ENCODE results near the gene SV2A.
A peak's percentile ranks its signal among the peaks of the same experiment; 100 is the strongest.
"Not testable (repeated sequence)": the region's sequence is repeated elsewhere in the genome, so short reads cannot be mapped to it uniquely, and the experiment has no call there.

Gene SV2A

GRCh38 chr1:149903836-149904491 is 13.7 kb downstream of the SV2A start:
- Histone ChIP-seq H3K27ac (ENCODE audit: low read length) (no peak overlapping the region), H3K9me3 (ENCODE audit: control insufficient read depth, low read depth, low read length) (no peaks in the 10 kb centered on the region), H3K4me1 (ENCODE audit: control insufficient read depth, low read depth, low read length) (peaks cover 2% of the 10 kb centered on the region), H3K27me3 (ENCODE audit: control insufficient read depth, insufficient read depth, low read length) (peaks cover 7% of the 10 kb centered on the region), H3K4me3 (ENCODE audit: low read length) (no peak overlapping the region), H3K9ac (ENCODE audit: low read length) (no peak overlapping the region), H3K36me3 (ENCODE audit: control insufficient read depth, low read depth, low read length) (peaks cover 18% of the 10 kb centered on the region)

GRCh38 chr1:149899460-149900284 is 18.0 kb downstream of the SV2A start, which contains the start of gene BOLA1:
TSS of gene BOLA1 (plus strand) at chr1:149899568. CDS start at chr1:149900060, 492 bp downstream.
- H3K4me3 ChIP-seq (ENCODE audit: low read length), result peak within 1 kb of the TSS; percentile 86
- H3K4me1 ChIP-seq (ENCODE audit: control insufficient read depth, low read depth, low read length), result peaks cover 3% of the 10 kb centered on the region
- H3K9ac ChIP-seq (ENCODE audit: low read length), result peak within 1 kb of the TSS; percentile 86
- H3K9me3 ChIP-seq (ENCODE audit: control insufficient read depth, low read depth, low read length), result no peaks in the 10 kb centered on the region
- H3K36me3 ChIP-seq (ENCODE audit: control insufficient read depth, low read depth, low read length), result no peaks in the 10 kb centered on the region
- H3K27ac ChIP-seq (ENCODE audit: low read length), result peak within 1 kb of the TSS; percentile 85
- peaks cover 7% of the 10 kb centered on the region for H3K27me3 ChIP-seq (ENCODE audit: control insufficient read depth, insufficient read depth, low read length)

GRCh38 chr1:149896575-149896974 is 21.1 kb downstream of the SV2A start:
- H3K27me3 ChIP-seq (ENCODE audit: control insufficient read depth, insufficient read depth, low read length), result peaks cover 7% of the 10 kb centered on the region
- H3K9ac ChIP-seq (ENCODE audit: low read length), result no peak overlapping the region

GRCh38 chr1:149888999-149889289 is 28.7 kb downstream of the SV2A start:
- Histone ChIP-seq H3K36me3 (ENCODE audit: control insufficient read depth, low read depth, low read length) (no peaks in the 10 kb centered on the region), H3K9ac (ENCODE audit: low read length) (peak overlapping the region; percentile 98), H3K4me1 (ENCODE audit: control insufficient read depth, low read depth, low read length) (peaks cover 17% of the 10 kb centered on the region)

More at GRCh38 chr1:149896575-149896974, 21.1 kb downstream of the SV2A start:
- H3K4me3 ChIP-seq (ENCODE audit: low read length), result no peak overlapping the region
- no peaks in the 10 kb centered on the region for H3K36me3 ChIP-seq (ENCODE audit: control insufficient read depth, low read depth, low read length)
- peaks cover 3% of the 10 kb centered on the region for H3K4me1 ChIP-seq (ENCODE audit: control insufficient read depth, low read depth, low read length)
- no peaks in the 10 kb centered on the region for H3K9me3 ChIP-seq (ENCODE audit: control insufficient read depth, low read depth, low read length)
- H3K27ac ChIP-seq (ENCODE audit: low read length), result no peak overlapping the region

GRCh38 chr1:149888247-149888998 is 29.2 kb downstream of the SV2A start:
- Histone ChIP-seq H3K27ac (ENCODE audit: low read length) (peak overlapping the region; percentile 98), H3K36me3 (ENCODE audit: control insufficient read depth, low read depth, low read length) (no peaks in the 10 kb centered on the region), H3K9ac (ENCODE audit: low read length) (peak overlapping the region; percentile 98), H3K4me3 (ENCODE audit: low read length) (peak overlapping the region; percentile 98), H3K27me3 (ENCODE audit: control insufficient read depth, insufficient read depth, low read length) (no peaks in the 10 kb centered on the region), H3K9me3 (ENCODE audit: control insufficient read depth, low read depth, low read length) (no peaks in the 10 kb centered on the region), H3K4me1 (ENCODE audit: control insufficient read depth, low read depth, low read length) (peaks cover 17% of the 10 kb centered on the region)

More at GRCh38 chr1:149888999-149889289, 28.7 kb downstream of the SV2A start:
- H3K27ac ChIP-seq (ENCODE audit: low read length), result peak overlapping the region; percentile 98
- H3K27me3 ChIP-seq (ENCODE audit: control insufficient read depth, insufficient read depth, low read length), result no peaks in the 10 kb centered on the region
- peak overlapping the region; percentile 98 for H3K4me3 ChIP-seq (ENCODE audit: low read length)
- H3K9me3 ChIP-seq (ENCODE audit: control insufficient read depth, low read depth, low read length), result no peaks in the 10 kb centered on the region

GRCh38 chr1:149887456-149888246 is 30.0 kb downstream of the SV2A start:
- no peaks in the 10 kb centered on the region for H3K36me3 ChIP-seq (ENCODE audit: control insufficient read depth, low read depth, low read length)
- H3K27me3 ChIP-seq (ENCODE audit: control insufficient read depth, insufficient read depth, low read length), result no peaks in the 10 kb centered on the region
- H3K9ac ChIP-seq (ENCODE audit: low read length), result peak overlapping the region; percentile 98
- no peaks in the 10 kb centered on the region for H3K9me3 ChIP-seq (ENCODE audit: control insufficient read depth, low read depth, low read length)
- peak overlapping the region; percentile 98 for H3K4me3 ChIP-seq (ENCODE audit: low read length)
- H3K4me1 ChIP-seq (ENCODE audit: control insufficient read depth, low read depth, low read length), result peaks cover 17% of the 10 kb centered on the region
- H3K27ac ChIP-seq (ENCODE audit: low read length), result peak overlapping the region; percentile 98

GRCh38 chr1:149887196-149887455 is 30.5 kb downstream of the SV2A start:
- H3K36me3 ChIP-seq (ENCODE audit: control insufficient read depth, low read depth, low read length); H3K9me3 ChIP-seq (ENCODE audit: control insufficient read depth, low read depth, low read length); H3K27me3 ChIP-seq (ENCODE audit: control insufficient read depth, insufficient read depth, low read length): not testable (repeated sequence)
- peak overlapping the region; percentile 98 for H3K27ac ChIP-seq (ENCODE audit: low read length)
- peak overlapping the region; percentile 98 for H3K9ac ChIP-seq (ENCODE audit: low read length)
- H3K4me1 ChIP-seq (ENCODE audit: control insufficient read depth, low read depth, low read length), result peaks cover 17% of the 10 kb centered on the region
- H3K4me3 ChIP-seq (ENCODE audit: low read length), result peak overlapping the region; percentile 98

- H3K36me3 ChIP-seq (ENCODE audit: control insufficient read depth, low read depth, low read length), result no peaks in the 10 kb centered on the region
- H3K27ac ChIP-seq (ENCODE audit: low read length), result peak overlapping the region; percentile 98
- peak overlapping the region; percentile 98 for H3K9ac ChIP-seq (ENCODE audit: low read length)
- H3K4me3 ChIP-seq (ENCODE audit: low read length), result peak overlapping the region; percentile 98
- no peaks in the 10 kb centered on the region for H3K9me3 ChIP-seq (ENCODE audit: control insufficient read depth, low read depth, low read length)
- H3K4me1 ChIP-seq (ENCODE audit: control insufficient read depth, low read depth, low read length), result peaks cover 17% of the 10 kb centered on the region
- no peaks in the 10 kb centered on the region for H3K27me3 ChIP-seq (ENCODE audit: control insufficient read depth, insufficient read depth, low read length)
Measured at GRCh38 chr1:149886396-149887195, 31.0 kb downstream of the SV2A start.

- H3K9me3 ChIP-seq (ENCODE audit: control insufficient read depth, low read depth, low read length); H3K36me3 ChIP-seq (ENCODE audit: control insufficient read depth, low read depth, low read length); H3K27me3 ChIP-seq (ENCODE audit: control insufficient read depth, insufficient read depth, low read length): not testable (repeated sequence)
- H3K9ac ChIP-seq (ENCODE audit: low read length), result peak overlapping the region; percentile 98
- peaks cover 17% of the 10 kb centered on the region for H3K4me1 ChIP-seq (ENCODE audit: control insufficient read depth, low read depth, low read length)
- H3K27ac ChIP-seq (ENCODE audit: low read length), result peak overlapping the region; percentile 87
- H3K4me3 ChIP-seq (ENCODE audit: low read length), result peak overlapping the region; percentile 98
Measured at GRCh38 chr1:149886121-149886395, 31.6 kb downstream of the SV2A start.

- H3K27ac ChIP-seq (ENCODE audit: low read length), result peak overlapping the region; percentile 87
- peak overlapping the region; percentile 98 for H3K9ac ChIP-seq (ENCODE audit: low read length)
- peak overlapping the region; percentile 98 for H3K4me3 ChIP-seq (ENCODE audit: low read length)
- H3K36me3 ChIP-seq (ENCODE audit: control insufficient read depth, low read depth, low read length), result no peaks in the 10 kb centered on the region
- H3K9me3 ChIP-seq (ENCODE audit: control insufficient read depth, low read depth, low read length), result no peaks in the 10 kb centered on the region
- peaks cover 17% of the 10 kb centered on the region for H3K4me1 ChIP-seq (ENCODE audit: control insufficient read depth, low read depth, low read length)
- no peaks in the 10 kb centered on the region for H3K27me3 ChIP-seq (ENCODE audit: control insufficient read depth, insufficient read depth, low read length)
Measured at GRCh38 chr1:149885339-149886120, 32.1 kb downstream of the SV2A start.

Data from iPS-18a (cell line).